ENCODE results near the gene LARGE1. TPM values are rescaled to one million over a fixed set of nuclear protein-coding genes. Genes with fewer than 3 reads are reported as not detected.

LARGE1 gene
- total and polyA plus RNA-seq, 2 experiments from 2014 or later = 1.5 to 12.8 TPM

DNA sequence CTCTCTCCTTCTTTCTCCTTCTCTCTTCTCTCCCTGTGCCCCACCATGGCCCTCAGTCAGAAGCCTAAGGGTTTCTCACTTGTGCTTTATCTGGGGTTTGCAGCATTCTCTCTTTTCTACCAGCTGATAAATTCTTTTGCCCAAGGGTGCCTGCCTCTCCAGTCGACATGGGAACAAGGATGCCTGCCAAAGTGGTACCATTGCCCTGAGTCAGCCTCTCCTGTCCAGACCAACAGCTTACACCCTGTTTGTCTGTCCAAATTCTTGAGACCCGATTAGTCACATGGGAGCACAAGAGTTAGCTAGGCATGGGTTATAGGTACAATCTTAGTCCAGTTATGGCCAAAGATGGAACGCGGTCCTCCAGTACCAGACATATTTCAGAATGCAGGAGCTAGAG is 242.7 kb downstream of the LARGE1 start:
- TF ChIP-seq EZH2phosphoT487 (IDR thresholded peaks at IDR 0.05; ENCODE audit: insufficient read depth, low read depth) (no peak), EZH2 (IDR thresholded peaks at IDR 0.05; ENCODE audit: insufficient read depth, poor library complexity, severe bottlenecking) (no peak)
- Histone ChIP-seq H3K9ac (no peak overlapping the region), H3K9me3 (ENCODE audit: low read depth) (no peaks in the 10 kb centered on the region), H3K79me2 (ENCODE audit: insufficient read depth) (no peaks in the 10 kb centered on the region), H3K36me3 (ENCODE audit: low read depth) (no peaks in the 10 kb centered on the region), H3K27me3 (replicated peaks; ENCODE audit: insufficient read depth) (no peaks in the 10 kb centered on the region), H2AFZ (no peak overlapping the region), H3F3A (ENCODE audit: insufficient read depth) (no peaks in the 10 kb centered on the region), H4K20me1 (ENCODE audit: insufficient read depth) (no peaks in the 10 kb centered on the region), H3K27ac (no peak overlapping the region), H3K4me3 (no peak overlapping the region), H3K9me2 (ENCODE audit: insufficient read depth) (no peaks in the 10 kb centered on the region), H3K4me1 (ENCODE audit: insufficient read depth) (no peaks in the 10 kb centered on the region), H3K4me2 (ENCODE audit: unreplicated experiment) (no peak overlapping the region)
- 67 to 69% methylated on average over 4 of the region's 4 CpGs for WGBS, 2 experiments (ENCODE audit: low coverage in 1 of 2, low lambda C conversion rate in 2 of 2, missing lambda C conversion rate in 2 of 2)
- DNase-seq = peak; percentile 9
- in situ Hi-C loops (cut with MboI) = no loop called here

DNA sequence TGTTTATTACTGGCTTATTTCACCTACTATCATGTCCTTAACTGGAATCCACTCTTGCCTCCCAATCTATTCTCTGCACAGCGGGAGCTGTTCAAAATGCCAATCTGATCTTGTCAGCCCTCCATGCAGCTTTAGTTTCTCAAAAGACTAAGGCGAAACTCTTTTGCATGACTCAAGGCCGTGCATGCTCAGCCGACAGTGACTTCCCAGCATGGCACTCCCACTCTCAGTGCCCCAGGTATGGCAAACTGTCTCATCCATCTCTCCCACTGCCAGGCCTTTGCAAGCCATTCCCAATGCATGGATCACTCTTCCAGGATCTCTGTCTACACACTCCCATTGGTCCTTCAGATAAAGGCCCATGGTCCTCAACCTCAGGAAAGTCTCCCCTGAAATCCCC is 245.9 kb downstream of the LARGE1 start:
- no peaks in the 10 kb centered on the region for H3F3A ChIP-seq (ENCODE audit: insufficient read depth)
- no peak for TF ChIP-seq EZH2 (IDR thresholded peaks at IDR 0.05; ENCODE audit: insufficient read depth, poor library complexity, severe bottlenecking)
- no peak for TF ChIP-seq EZH2phosphoT487 (IDR thresholded peaks at IDR 0.05; ENCODE audit: insufficient read depth, low read depth)
- no peaks in the 10 kb centered on the region for H3K36me3 ChIP-seq (ENCODE audit: low read depth)
- no peak overlapping the region for H3K4me2 ChIP-seq (ENCODE audit: unreplicated experiment)
- in situ Hi-C loops (cut with MboI) = no loop called here
- H4K20me1 ChIP-seq (ENCODE audit: insufficient read depth) = no peaks in the 10 kb centered on the region
- no peaks in the 10 kb centered on the region for H3K9me3 ChIP-seq (ENCODE audit: low read depth)
- no peaks in the 10 kb centered on the region for H3K9me2 ChIP-seq (ENCODE audit: insufficient read depth)
- DNase-seq = no peak
- no peaks in the 10 kb centered on the region for H3K27me3 ChIP-seq (replicated peaks; ENCODE audit: insufficient read depth)
- WGBS, 2 experiments (ENCODE audit: low coverage in 1 of 2, low lambda C conversion rate in 2 of 2, missing lambda C conversion rate in 2 of 2) = 82 to 84% methylated on average over 4 of the region's 4 CpGs
- H3K4me3 ChIP-seq = no peak overlapping the region
- no peak overlapping the region for H3K27ac ChIP-seq
- H2AFZ ChIP-seq = no peak overlapping the region
- H3K79me2 ChIP-seq (ENCODE audit: insufficient read depth) = no peaks in the 10 kb centered on the region
- H3K9ac ChIP-seq = no peak overlapping the region
- H3K4me1 ChIP-seq (ENCODE audit: insufficient read depth) = no peaks in the 10 kb centered on the region

DNA sequence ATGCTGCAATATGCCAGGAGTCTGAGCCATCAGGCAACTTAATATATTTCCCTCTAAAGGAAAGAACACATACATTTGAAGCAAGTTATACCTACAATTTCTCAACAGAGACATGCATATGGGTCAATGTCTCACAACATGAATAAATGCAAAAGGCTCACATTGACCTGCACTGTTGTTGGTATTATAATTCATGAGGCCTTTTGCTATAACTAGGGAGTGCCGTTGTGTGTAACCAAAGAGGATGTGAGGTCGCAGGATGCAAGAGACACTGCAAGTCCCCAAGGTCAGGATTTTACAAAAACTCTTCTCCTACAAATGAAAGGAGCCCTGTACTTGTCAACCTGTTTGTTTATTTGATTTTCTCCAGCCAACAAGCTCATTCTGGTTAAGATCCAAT is 250.5 kb downstream of the LARGE1 start:
- H3K27ac ChIP-seq = no peak overlapping the region
- WGBS, 2 experiments (ENCODE audit: low coverage in 1 of 2, low lambda C conversion rate in 2 of 2, missing lambda C conversion rate in 2 of 2) = 96% methylated on average over 2 of the region's 2 CpGs
- no peaks in the 10 kb centered on the region for H3K79me2 ChIP-seq (ENCODE audit: insufficient read depth)
- no peaks in the 10 kb centered on the region for H3K9me3 ChIP-seq (ENCODE audit: low read depth)
- H3K4me3 ChIP-seq = no peak overlapping the region
- H3K9ac ChIP-seq = no peak overlapping the region
- H2AFZ ChIP-seq = no peak overlapping the region
- in situ Hi-C loops (cut with MboI) = no loop called here
- no peaks in the 10 kb centered on the region for H4K20me1 ChIP-seq (ENCODE audit: insufficient read depth)
- no peaks in the 10 kb centered on the region for H3K4me1 ChIP-seq (ENCODE audit: insufficient read depth)
- H3F3A ChIP-seq (ENCODE audit: insufficient read depth) = no peaks in the 10 kb centered on the region
- TF ChIP-seq EZH2 (IDR thresholded peaks at IDR 0.05; ENCODE audit: insufficient read depth, poor library complexity, severe bottlenecking) (no peak), EZH2phosphoT487 (IDR thresholded peaks at IDR 0.05; ENCODE audit: insufficient read depth, low read depth) (no peak)
- no peaks in the 10 kb centered on the region for H3K36me3 ChIP-seq (ENCODE audit: low read depth)
- DNase-seq = no peak
- no peaks in the 10 kb centered on the region for H3K9me2 ChIP-seq (ENCODE audit: insufficient read depth)
- no peak overlapping the region for H3K4me2 ChIP-seq (ENCODE audit: unreplicated experiment)
- no peaks in the 10 kb centered on the region for H3K27me3 ChIP-seq (replicated peaks; ENCODE audit: insufficient read depth)

DNA sequence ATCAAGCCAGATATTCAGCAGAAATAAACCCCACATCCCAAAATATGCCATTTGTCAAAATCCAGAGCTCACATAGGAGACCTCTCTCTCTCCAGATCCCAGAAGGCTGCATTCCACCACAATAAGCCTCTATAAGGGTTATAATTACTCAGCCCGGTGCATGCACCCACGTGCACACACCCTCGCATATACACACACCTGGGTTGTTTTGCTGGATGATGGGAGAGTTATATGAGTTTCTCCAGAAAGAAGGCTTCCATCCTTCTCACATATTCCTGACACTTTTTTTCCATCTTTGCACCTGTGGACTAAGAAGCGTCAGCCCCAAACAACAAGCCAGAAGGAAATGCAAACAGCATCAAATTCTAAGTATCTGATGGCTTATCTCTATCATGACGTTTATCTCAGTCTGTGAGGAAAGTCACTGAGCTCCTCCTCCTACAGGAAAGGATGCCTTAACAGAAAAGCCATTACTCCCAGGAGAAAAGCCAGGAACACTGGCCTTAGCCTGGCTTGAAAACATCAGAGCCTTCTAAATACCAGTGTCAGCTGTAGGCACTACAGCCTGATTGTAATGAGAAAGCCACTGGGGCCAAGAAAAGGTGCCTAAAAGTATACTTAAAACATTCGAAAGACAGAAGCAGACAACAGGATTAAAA is 253.2 kb downstream of the LARGE1 start:
- WGBS, 2 experiments (ENCODE audit: low coverage in 1 of 2, low lambda C conversion rate in 2 of 2, missing lambda C conversion rate in 2 of 2) = 30 to 41% methylated on average over 6 of the region's 6 CpGs
- Histone ChIP-seq H3K9ac (no peak overlapping the region), H3K4me2 (ENCODE audit: unreplicated experiment) (no peak overlapping the region), H4K20me1 (ENCODE audit: insufficient read depth) (no peaks in the 10 kb centered on the region), H3K79me2 (ENCODE audit: insufficient read depth) (no peaks in the 10 kb centered on the region), H3K4me1 (ENCODE audit: insufficient read depth) (no peaks in the 10 kb centered on the region), H3F3A (ENCODE audit: insufficient read depth) (no peaks in the 10 kb centered on the region), H2AFZ (no peak overlapping the region), H3K9me2 (ENCODE audit: insufficient read depth) (no peaks in the 10 kb centered on the region), H3K4me3 (no peak overlapping the region), H3K27ac (no peak overlapping the region), H3K36me3 (ENCODE audit: low read depth) (no peaks in the 10 kb centered on the region), H3K9me3 (ENCODE audit: low read depth) (no peaks in the 10 kb centered on the region), H3K27me3 (replicated peaks; ENCODE audit: insufficient read depth) (no peaks in the 10 kb centered on the region)
- DNase-seq = no peak
- no peak for TF ChIP-seq EZH2phosphoT487 (IDR thresholded peaks at IDR 0.05; ENCODE audit: insufficient read depth, low read depth)
- TF ChIP-seq EZH2 (IDR thresholded peaks at IDR 0.05; ENCODE audit: insufficient read depth, poor library complexity, severe bottlenecking) = no peak
- in situ Hi-C loops (cut with MboI) = no loop called here

All from GM23248 (cell line).